NCI-H1436 (cell line): ENCODE results near the gene EMP2.

Experiments
- DNase-seq: peaks from one replicate; lab custom pipeline; 2025; lab: John Stamatoyannopoulos, UW

EMP2 gene

GRCh38 chr16:10485698-10486382 lies 94.6 kb downstream of the EMP2 start:
- DNase-seq: no peak

- no peak for DNase-seq
Observed at GRCh38 chr16:10485159-10485558, 95.2 kb downstream of the EMP2 start.

- no peak for DNase-seq
Observed at GRCh38 chr16:10480151-10480550, 100.2 kb downstream of the EMP2 start.
